DMS79 treated with DMSO at 0.1 percent for 48 hours (cell line): Measurements from ENCODE around the gene RFX8.
"Not testable (repeated sequence)": the region's sequence is repeated elsewhere in the genome, so short reads cannot be mapped to it uniquely, and the experiment has no call there.

Source experiments
- DNase-seq: peaks from one replicate; lab custom pipeline; 2025; lab: John Stamatoyannopoulos, UW

The RFX8 gene

GRCh38 chr2:101486258-101486701 is 11.4 kb upstream of the RFX8 start:
- DNase-seq: no peak

- no peak for DNase-seq
Observed at GRCh38 chr2:101485856-101486255, 10.9 kb upstream of the RFX8 start.

- DNase-seq: no peak
Observed at GRCh38 chr2:101480764-101481163, 5.9 kb upstream of the RFX8 start.

- no peak for DNase-seq
Observed at GRCh38 chr2:101479810-101480209, 4.9 kb upstream of the RFX8 start.

GRCh38 chr2:101479328-101479727 is 4.4 kb upstream of the RFX8 start:
- no peak for DNase-seq

- no peak for DNase-seq
Observed at GRCh38 chr2:101478181-101479001, 3.5 kb upstream of the RFX8 start.

- DNase-seq: no peak
Observed at GRCh38 chr2:101477556-101477955, 2.6 kb upstream of the RFX8 start.

GRCh38 chr2:101476605-101477208 is 1.8 kb upstream of the RFX8 start:
- no peak for DNase-seq

- DNase-seq: no peak
Observed at GRCh38 chr2:101473911-101474701, 806 bp downstream of the RFX8 start.

- no peak for DNase-seq
Observed at GRCh38 chr2:101473591-101473910, 1.4 kb downstream of the RFX8 start.

- DNase-seq: no peak
Observed at GRCh38 chr2:101469863-101470262, 5.0 kb downstream of the RFX8 start.

GRCh38 chr2:101467306-101467705 is 7.6 kb downstream of the RFX8 start:
- DNase-seq: peak; percentile 94

- DNase-seq: peak; percentile 94
Observed at GRCh38 chr2:101466426-101466825, 8.5 kb downstream of the RFX8 start.

GRCh38 chr2:101464841-101465240 is 10.1 kb downstream of the RFX8 start:
- DNase-seq: no peak

GRCh38 chr2:101463911-101464641 is 10.8 kb downstream of the RFX8 start:
- no peak for DNase-seq

- no peak for DNase-seq
Observed at GRCh38 chr2:101463421-101463820, 11.5 kb downstream of the RFX8 start.

- DNase-seq: no peak
Observed at GRCh38 chr2:101461381-101461780, 13.5 kb downstream of the RFX8 start.

- DNase-seq: not testable (repeated sequence)
Observed at GRCh38 chr2:101454408-101454807, 20.5 kb downstream of the RFX8 start.

- no peak for DNase-seq
Observed at GRCh38 chr2:101450965-101451364, 23.9 kb downstream of the RFX8 start.

GRCh38 chr2:101446869-101447268 is 28.0 kb downstream of the RFX8 start:
- DNase-seq: no peak

GRCh38 chr2:101442667-101443061 is 32.2 kb downstream of the RFX8 start:
- DNase-seq: no peak

- no peak for DNase-seq
Observed at GRCh38 chr2:101442042-101442666, 32.8 kb downstream of the RFX8 start.
